Sigmoid colon (tissue), 4 donors: ENCODE results near the gene MYCN.

Experiments
- CTCF ChIP-seq, 4 experiments: fragments of 450-650 bp in 3 of 4; fragments of 200-600 bp in 1 of 4; IDR thresholded peaks; one replicate each; pipeline ENCODE4 v1.5.1; 2016 to 2019; ENCODE audit warnings: antibody characterized with exemption in 4 of 4, mild to moderate bottlenecking in 3 of 4, moderate library complexity in 2 of 4
- POLR2A ChIP-seq, 2 donors: fragments of 450-650 bp; IDR thresholded peaks; one replicate each; pipeline ENCODE4 v1.6.1; 2016; ENCODE audit warnings: antibody characterized with exemption in 2 of 2, mild to moderate bottlenecking in 2 of 2, moderate library complexity in 2 of 2
- POLR2AphosphoS5 ChIP-seq, 4 donors: sonication (generic); formaldehyde crosslinking; IDR thresholded peaks; one replicate each; pipeline ENCODE4 v1.6.1; 2017; ENCODE audit warnings: antibody characterized with exemption in 4 of 4

- TF ChIP-seq CTCF (IDR thresholded peaks at IDR 0.05) (no peak), POLR2A (IDR thresholded peaks at IDR 0.05) (no peak), POLR2AphosphoS5 (IDR thresholded peaks at IDR 0.05) (no peak)
These were observed 27.3 kb downstream of the MYCN start for GRCh38 chr2:15967415-15968279.
